CD8-positive, alpha-beta memory T cell (primary cell): ENCODE data around the gene CCDC91. TPM values are rescaled to one million over a fixed set of nuclear protein-coding genes. Genes with fewer than 3 reads are reported as not detected.
A peak's percentile ranks its signal among the peaks of the same experiment; 100 is the strongest.

ENCODE experiments used
- CTCF ChIA-PET: fragments of 350-600 bp; sonication (Branson Sonifier 250); formaldehyde crosslinking; loops from one replicate; lab custom pipeline; 2021; ENCODE audit warnings: antibody characterized with exemption; lab: Charles Lee
- POLR2A ChIA-PET: fragments of 350-600 bp; sonication (Branson Sonifier 250); formaldehyde crosslinking; loops from one replicate; lab custom pipeline; 2021; ENCODE audit warnings: antibody characterized with exemption; lab: Charles Lee
- DNase-seq, 5 donors: peaks; one replicate each; pipeline versions ENCODE4 v3.0.0 to v3.0.0-alpha.2; 2020 to 2022; ENCODE audit warnings: mixed read lengths in 1 of 5
- H3K27ac ChIP-seq: one replicate; pipeline ENCODE4 v1.7.0; 2013; ENCODE audit warnings: low read depth, mild to moderate bottlenecking, low read length, moderate library complexity
- H3K27me3 ChIP-seq: 2 replicates; pipeline ENCODE4 v1.7.0; 2013; ENCODE audit warnings: low read length, mild to moderate bottlenecking; ENCODE audit not compliant: insufficient read depth, poor library complexity, severe bottlenecking
- H3K36me3 ChIP-seq: 2 replicates; pipeline ENCODE4 v1.7.0; 2013; ENCODE audit warnings: mild to moderate bottlenecking, low read length, moderate library complexity; ENCODE audit not compliant: insufficient read depth
- H3K4me1 ChIP-seq: 2 replicates; pipeline ENCODE4 v1.7.0; 2013; ENCODE audit warnings: mild to moderate bottlenecking, low read length, moderate library complexity; ENCODE audit not compliant: insufficient read depth
- H3K4me3 ChIP-seq: 2 replicates; pipeline ENCODE4 v1.7.0; 2013; ENCODE audit warnings: mild to moderate bottlenecking, low read length
- H3K9me3 ChIP-seq: 2 replicates; pipeline ENCODE4 v1.7.0; 2013; ENCODE audit warnings: mild to moderate bottlenecking, low read length
- H3K27ac Mint-ChIP-seq, 8 donors: one replicate each; pipeline ENCODE4 v1.8.0; 2020 to 2021; ENCODE audit warnings: mixed read lengths in 8 of 8, mild to moderate bottlenecking in 6 of 8, inconsistent platforms in 3 of 8, moderate library complexity in 3 of 8
- H3K27me3 Mint-ChIP-seq, 2 donors: one replicate each; pipeline ENCODE4 v1.8.0; 2020 to 2021; ENCODE audit warnings: mixed read lengths in 2 of 2, mild to moderate bottlenecking in 1 of 2, moderate library complexity in 1 of 2
- H3K36me3 Mint-ChIP-seq, 3 donors: one replicate each; pipeline ENCODE4 v1.8.0; 2020 to 2021; ENCODE audit warnings: mixed read lengths in 3 of 3, inconsistent platforms in 1 of 3, mild to moderate bottlenecking in 1 of 3
- H3K4me1 Mint-ChIP-seq, 3 donors: one replicate each; pipeline ENCODE4 v1.8.0; 2020 to 2021; ENCODE audit warnings: mixed read lengths in 3 of 3, inconsistent platforms in 1 of 3, mild to moderate bottlenecking in 1 of 3
- H3K4me3 Mint-ChIP-seq, 7 donors: one replicate each; pipeline ENCODE4 v1.8.0; 2020 to 2021; ENCODE audit warnings: mixed read lengths in 7 of 7, mild to moderate bottlenecking in 6 of 7, moderate library complexity in 4 of 7, inconsistent platforms in 2 of 7
- H3K9me3 Mint-ChIP-seq, 5 donors: one replicate each; pipeline ENCODE4 v1.8.0; 2020 to 2022; ENCODE audit warnings: mixed read lengths in 5 of 5, mild to moderate bottlenecking in 3 of 5, moderate library complexity in 2 of 5, inconsistent platforms in 1 of 5
- polyA plus RNA-seq: library from polyadenylated mRNA; unstranded; fragments of 300-500 nt; fragmentation: Illumina TruSeq; gene quantifications from one replicate; pipeline ENCODE4 v1.2.3, GENCODE V29; 2021
- total RNA-seq, 2 experiments: library from RNA; stranded (reverse); gene quantifications; one replicate each; pipeline ENCODE4 v1.2.3, GENCODE V29; 2021

CCDC91 gene
- total and polyA plus RNA-seq, 3 experiments from 2014 or later = 20.3 to 64.1 (median 23.2) TPM

DNA sequence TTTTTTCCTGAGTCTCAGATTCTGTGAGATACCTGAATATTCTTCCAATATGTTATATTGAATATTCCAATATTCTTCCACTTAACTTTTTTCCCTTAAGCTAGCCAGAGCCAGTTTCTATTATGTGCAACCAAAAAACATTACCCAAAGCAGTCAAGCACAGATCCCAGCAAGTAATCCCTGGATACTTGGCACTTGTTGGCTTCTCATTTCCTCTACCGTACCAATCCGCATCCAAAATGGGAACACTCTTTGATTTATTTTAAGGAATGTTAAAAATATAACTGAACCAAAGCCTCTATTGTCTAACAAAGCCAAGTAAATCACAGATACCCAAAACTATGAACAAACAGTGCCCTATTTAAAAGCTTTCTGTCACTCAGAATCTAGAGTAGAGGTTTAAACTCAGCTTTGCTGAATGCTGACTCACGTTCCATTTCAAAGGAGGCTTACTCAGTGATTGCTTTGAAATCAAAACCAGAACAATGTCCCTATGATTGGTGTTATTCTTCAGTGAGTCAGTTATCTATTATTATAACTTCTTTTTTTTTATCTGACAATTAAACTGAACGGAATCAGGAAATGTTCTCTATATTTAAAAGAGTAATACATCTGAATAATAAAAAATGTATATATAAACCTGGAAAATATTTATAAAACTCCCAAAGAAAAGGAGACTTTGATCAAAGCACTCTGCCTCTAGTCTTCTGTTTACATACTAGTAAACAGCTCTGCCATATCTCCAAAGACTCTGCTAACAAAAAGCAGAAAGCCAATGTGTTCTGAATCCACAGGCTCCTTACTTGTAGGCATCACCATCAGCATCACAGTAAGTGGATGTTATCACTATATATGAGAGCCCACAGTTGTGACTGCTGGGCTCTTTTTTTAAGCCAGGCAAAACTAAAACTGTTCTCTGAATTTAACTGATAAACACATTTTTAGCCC is 360.8 kb downstream of the CCDC91 start:
- H3K27ac ChIP-seq = no peak overlapping the region
- no peaks in the 10 kb centered on the region for H3K27me3 Mint-ChIP-seq
- no peak overlapping the region for H3K4me3 Mint-ChIP-seq
- H3K9me3 ChIP-seq = no peaks in the 10 kb centered on the region
- ChIA-PET CTCF (no interaction called here), POLR2A (no interaction called here)
- no peaks in the 10 kb centered on the region for H3K9me3 Mint-ChIP-seq
- no peaks in the 10 kb centered on the region for H3K27me3 ChIP-seq
- no peaks in the 10 kb centered on the region for H3K36me3 ChIP-seq
- no peak overlapping the region for H3K4me3 ChIP-seq
- H3K27ac Mint-ChIP-seq = peak overlapping the region in 1 of 8 donors; percentile 31
- H3K4me1 ChIP-seq = no peaks in the 10 kb centered on the region
- no peaks in the 10 kb centered on the region for H3K4me1 Mint-ChIP-seq
- no peak for DNase-seq
- peaks cover 10 to 21% (median 16%) of the 10 kb centered on the region in 3 donors for H3K36me3 Mint-ChIP-seq

GRCh38 chr12:28552251-28552970 is 362.2 kb downstream of the CCDC91 start:
- CTCF ChIA-PET = no interaction called here
- H3K9me3 Mint-ChIP-seq = no peaks in the 10 kb centered on the region
- H3K4me1 Mint-ChIP-seq = no peaks in the 10 kb centered on the region

GRCh38 chr12:28555748-28556147 is 365.5 kb downstream of the CCDC91 start:
- ChIA-PET POLR2A (no interaction called here), CTCF (no interaction called here)
- Mint-ChIP-seq H3K27ac (no peak overlapping the region), H3K36me3 (peaks cover 24 to 26% (median 25%) of the 10 kb centered on the region in 3 donors), H3K27me3 (no peaks in the 10 kb centered on the region), H3K4me1 (no peaks in the 10 kb centered on the region), H3K4me3 (no peak overlapping the region), H3K9me3 (no peaks in the 10 kb centered on the region)
- no peak for DNase-seq
- no peak overlapping the region for H3K27ac ChIP-seq
- no peaks in the 10 kb centered on the region for H3K9me3 ChIP-seq
- H3K36me3 ChIP-seq = no peaks in the 10 kb centered on the region
- H3K4me3 ChIP-seq = no peak overlapping the region
- no peaks in the 10 kb centered on the region for H3K4me1 ChIP-seq
- H3K27me3 ChIP-seq = no peaks in the 10 kb centered on the region

More at GRCh38 chr12:28552251-28552970, 362.2 kb downstream of the CCDC91 start:
- POLR2A ChIA-PET = no interaction called here
- no peaks in the 10 kb centered on the region for H3K36me3 ChIP-seq
- H3K27ac ChIP-seq = no peak overlapping the region
- no peaks in the 10 kb centered on the region for H3K27me3 Mint-ChIP-seq
- H3K4me3 ChIP-seq = no peak overlapping the region
- H3K4me3 Mint-ChIP-seq = no peak overlapping the region
- H3K27me3 ChIP-seq = no peaks in the 10 kb centered on the region
- DNase-seq = no peak
- no peaks in the 10 kb centered on the region for H3K4me1 ChIP-seq
- H3K9me3 ChIP-seq = no peaks in the 10 kb centered on the region
- H3K36me3 Mint-ChIP-seq = peaks cover 10 to 23% (median 18%) of the 10 kb centered on the region in 3 donors
- H3K27ac Mint-ChIP-seq = peak overlapping the region in 1 of 8 donors; percentile 5

DNA sequence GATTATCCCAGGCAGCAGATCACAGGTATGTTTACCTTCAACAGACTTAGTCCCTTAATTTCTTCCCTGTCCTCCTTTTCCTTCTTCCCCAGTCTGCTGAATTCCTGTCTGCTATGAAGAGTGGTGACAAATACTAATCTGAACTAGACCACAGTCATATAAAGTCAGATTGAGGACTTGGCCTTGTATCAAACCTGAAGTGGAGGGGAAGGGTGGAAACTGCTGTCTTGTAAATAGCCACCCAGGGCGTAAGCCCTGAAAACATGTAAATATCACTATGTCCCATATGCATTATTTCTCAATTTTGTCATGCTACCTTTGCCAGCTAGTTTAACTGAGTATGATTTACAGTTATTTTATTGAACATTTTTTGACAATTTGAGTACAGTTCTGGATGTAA is 368.0 kb downstream of the CCDC91 start:
- H3K9me3 Mint-ChIP-seq = no peaks in the 10 kb centered on the region
- H3K27me3 ChIP-seq = no peaks in the 10 kb centered on the region
- no peak for DNase-seq
- no peaks in the 10 kb centered on the region for H3K9me3 ChIP-seq
- H3K36me3 ChIP-seq = no peaks in the 10 kb centered on the region
- no peaks in the 10 kb centered on the region for H3K27me3 Mint-ChIP-seq
- peaks cover 22 to 26% (median 23%) of the 10 kb centered on the region in 3 donors for H3K36me3 Mint-ChIP-seq
- no peak overlapping the region for H3K4me3 Mint-ChIP-seq
- CTCF ChIA-PET = no interaction called here
- no peaks in the 10 kb centered on the region for H3K4me1 Mint-ChIP-seq
- H3K4me3 ChIP-seq = no peak overlapping the region
- POLR2A ChIA-PET = no interaction called here
- no peaks in the 10 kb centered on the region for H3K4me1 ChIP-seq
- H3K27ac ChIP-seq = no peak overlapping the region
- H3K27ac Mint-ChIP-seq = no peak overlapping the region

DNA sequence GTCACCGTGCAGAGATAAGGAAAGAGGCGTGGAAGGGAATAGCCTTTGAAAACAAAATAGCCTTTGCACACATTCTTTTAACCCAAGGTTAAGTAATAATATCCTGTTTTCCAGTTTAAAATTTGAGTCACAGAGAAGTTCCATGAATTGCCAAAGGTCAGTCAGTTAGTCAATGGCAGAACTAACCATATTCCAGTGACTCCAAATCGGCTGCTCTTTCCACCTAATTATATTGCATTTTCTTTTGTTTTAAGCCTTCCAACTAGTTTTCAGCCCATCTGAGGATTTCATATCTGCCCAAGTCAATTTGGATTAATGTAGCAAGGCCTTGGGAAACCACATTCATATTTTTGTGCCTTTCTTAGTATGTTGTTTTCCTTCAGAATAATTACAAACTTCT is 373.0 kb downstream of the CCDC91 start:
- H3K36me3 Mint-ChIP-seq = peaks cover 11 to 29% (median 19%) of the 10 kb centered on the region in 3 donors

GRCh38 chr12:28563936-28564335 is 373.7 kb downstream of the CCDC91 start:
- DNase-seq = no peak
- Mint-ChIP-seq H3K9me3 (peaks cover 0 to 2% (median 0%) of the 10 kb centered on the region in 5 donors), H3K4me1 (no peaks in the 10 kb centered on the region), H3K27ac (peak overlapping the region in 1 of 8 donors; percentile 40), H3K36me3 (peaks cover 13 to 26% (median 16%) of the 10 kb centered on the region in 3 donors), H3K4me3 (no peak overlapping the region), H3K27me3 (no peaks in the 10 kb centered on the region)
- Histone ChIP-seq H3K27ac (no peak overlapping the region), H3K27me3 (no peaks in the 10 kb centered on the region), H3K4me1 (no peaks in the 10 kb centered on the region), H3K36me3 (no peaks in the 10 kb centered on the region), H3K9me3 (no peaks in the 10 kb centered on the region), H3K4me3 (no peak overlapping the region)
- POLR2A ChIA-PET = no interaction called here
- CTCF ChIA-PET = no interaction called here

More for the DNA sequence above, 373.0 kb downstream of the CCDC91 start:
- Mint-ChIP-seq H3K4me1 (no peaks in the 10 kb centered on the region), H3K27me3 (no peaks in the 10 kb centered on the region), H3K27ac (no peak overlapping the region), H3K9me3 (peaks cover 0 to 2% (median 0%) of the 10 kb centered on the region in 5 donors), H3K4me3 (no peak overlapping the region)
- Histone ChIP-seq H3K9me3 (no peaks in the 10 kb centered on the region), H3K27me3 (no peaks in the 10 kb centered on the region), H3K4me3 (no peak overlapping the region), H3K27ac (no peak overlapping the region), H3K4me1 (no peaks in the 10 kb centered on the region), H3K36me3 (no peaks in the 10 kb centered on the region)
- POLR2A ChIA-PET = no interaction called here
- CTCF ChIA-PET = no interaction called here
- no peak for DNase-seq

GRCh38 chr12:28568118-28568517 is 377.9 kb downstream of the CCDC91 start:
- Histone ChIP-seq H3K9me3 (no peaks in the 10 kb centered on the region), H3K4me3 (no peak overlapping the region), H3K27ac (no peak overlapping the region), H3K4me1 (no peaks in the 10 kb centered on the region), H3K36me3 (no peaks in the 10 kb centered on the region), H3K27me3 (no peaks in the 10 kb centered on the region)
- POLR2A ChIA-PET = no interaction called here
- Mint-ChIP-seq H3K4me3 (no peak overlapping the region), H3K27ac (no peak overlapping the region), H3K9me3 (peaks cover 0 to 2% (median 0%) of the 10 kb centered on the region in 5 donors), H3K4me1 (no peaks in the 10 kb centered on the region), H3K36me3 (peaks cover 9 to 18% (median 17%) of the 10 kb centered on the region in 3 donors), H3K27me3 (no peaks in the 10 kb centered on the region)
- no peak for DNase-seq
- CTCF ChIA-PET = no interaction called here

DNA sequence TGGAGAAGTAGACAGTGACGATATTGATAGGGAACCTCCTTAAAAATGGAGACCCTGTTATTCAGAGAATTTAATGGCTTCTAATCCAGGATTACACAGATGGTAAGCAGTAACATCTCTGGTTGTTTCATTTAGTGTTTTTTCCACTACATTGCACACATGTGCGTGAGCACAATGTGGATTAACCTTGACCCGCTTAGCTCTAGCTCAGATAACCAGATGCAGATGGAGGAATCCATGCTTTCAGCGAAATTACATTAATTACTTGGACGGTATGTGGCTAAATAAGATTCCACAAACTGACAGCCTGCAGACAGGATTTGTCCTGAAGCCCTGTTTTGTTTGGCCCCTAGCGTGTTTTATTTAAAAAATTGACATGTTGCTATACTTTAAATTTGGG is 378.4 kb downstream of the CCDC91 start:
- H3K36me3 ChIP-seq = no peaks in the 10 kb centered on the region
- H3K9me3 Mint-ChIP-seq = peaks cover 0 to 2% (median 0%) of the 10 kb centered on the region in 5 donors
- H3K36me3 Mint-ChIP-seq = peaks cover 6 to 17% (median 17%) of the 10 kb centered on the region in 3 donors
- no peak overlapping the region for H3K27ac Mint-ChIP-seq
- no peak overlapping the region for H3K27ac ChIP-seq
- POLR2A ChIA-PET = no interaction called here
- no peaks in the 10 kb centered on the region for H3K27me3 Mint-ChIP-seq
- H3K4me1 ChIP-seq = no peaks in the 10 kb centered on the region
- DNase-seq = no peak
- H3K4me1 Mint-ChIP-seq = no peaks in the 10 kb centered on the region
- no peaks in the 10 kb centered on the region for H3K9me3 ChIP-seq
- H3K4me3 ChIP-seq = no peak overlapping the region
- no peak overlapping the region for H3K4me3 Mint-ChIP-seq
- H3K27me3 ChIP-seq = no peaks in the 10 kb centered on the region
- CTCF ChIA-PET = no interaction called here
